GM21381 (cell line): ENCODE data around the gene TFCP2L1.

Experiments used
- ATAC-seq: cut with Tn5 transposase; IDR thresholded peaks from one replicate; pipeline ENCODE4 v1.9.1; 2021; ENCODE audit warnings: mild to moderate bottlenecking, moderate library complexity; ENCODE audit not compliant: unreplicated experiment

Gene TFCP2L1

GRCh38 chr2:121243821-121244460, 41.1 kb downstream of the TFCP2L1 start:
- ATAC-seq: no peak

GRCh38 chr2:121242976-121243375, 42.0 kb downstream of the TFCP2L1 start:
- ATAC-seq: no peak

DNA sequence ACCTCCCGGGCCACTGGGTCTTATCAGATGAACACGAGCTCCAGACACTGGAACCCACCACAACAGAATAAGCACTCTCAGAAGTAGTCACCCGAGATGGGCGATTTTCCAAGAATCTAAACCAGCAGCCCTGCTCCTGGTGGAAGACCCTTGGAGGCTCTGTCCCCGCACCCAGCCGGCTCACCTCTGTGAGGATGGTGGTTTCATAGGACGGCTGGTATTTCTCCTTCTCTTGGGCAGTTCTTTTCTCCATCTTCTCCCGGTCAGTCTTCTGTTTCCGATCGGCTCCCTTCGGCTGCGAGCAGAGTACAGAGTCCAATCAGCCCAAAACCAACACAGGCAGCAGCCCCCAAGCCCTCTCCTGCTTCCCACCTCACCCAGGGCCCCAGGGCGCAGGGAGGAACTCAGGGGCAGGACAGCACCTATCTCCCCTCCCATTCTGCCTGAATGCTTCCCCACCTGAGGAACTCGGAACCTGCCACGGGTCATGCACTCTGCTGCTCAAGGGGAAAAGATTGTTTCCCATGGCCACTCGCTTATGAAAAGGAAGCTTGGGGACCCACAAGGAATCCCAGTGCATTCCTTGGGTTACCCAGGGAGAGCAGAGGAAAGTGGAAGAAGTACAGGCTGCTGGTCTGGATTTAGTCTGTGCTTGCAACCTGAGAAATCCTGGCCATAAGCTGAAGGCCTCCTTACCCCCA, 42.7 kb downstream of the TFCP2L1 start:
- ATAC-seq: no peak

DNA sequence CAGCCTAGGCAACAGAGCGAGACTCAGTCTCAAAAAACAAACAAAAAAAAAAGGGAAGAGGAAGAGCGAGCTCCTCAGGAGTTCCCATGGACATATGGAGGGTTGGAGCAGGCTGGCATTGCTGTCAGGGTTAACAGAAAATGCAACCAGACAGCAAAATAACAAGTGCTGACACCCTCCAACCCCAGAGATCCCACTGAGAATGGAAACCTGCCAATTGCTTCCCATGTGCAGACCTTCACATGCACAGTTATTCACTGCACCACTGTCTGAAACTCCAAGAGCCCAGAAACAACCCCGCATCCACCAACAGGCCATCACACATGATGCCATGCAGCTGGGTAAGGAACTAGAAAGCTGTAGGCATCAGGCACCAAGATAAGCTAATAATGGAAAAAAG, 43.5 kb downstream of the TFCP2L1 start:
- ATAC-seq: no peak

DNA sequence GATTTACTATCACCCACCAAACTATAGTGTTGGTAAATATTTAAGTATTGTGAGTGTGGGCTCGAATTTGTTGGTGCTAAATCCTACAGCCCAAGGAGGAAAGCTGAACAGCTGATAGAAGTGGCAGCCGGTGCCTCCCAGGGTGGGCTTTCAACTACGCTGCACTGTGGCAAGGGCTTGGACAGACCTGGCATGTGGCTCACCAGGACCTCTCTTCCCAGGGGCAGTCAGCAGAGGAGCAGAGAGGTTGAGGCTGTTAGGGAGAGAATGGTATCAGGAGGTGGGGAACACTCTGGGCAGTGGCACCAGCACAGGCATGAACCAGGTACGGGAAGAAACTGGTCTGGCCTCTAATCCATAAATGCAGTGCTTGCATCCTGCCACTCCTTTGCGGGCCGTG, 44.6 kb downstream of the TFCP2L1 start:
- no peak for ATAC-seq

DNA sequence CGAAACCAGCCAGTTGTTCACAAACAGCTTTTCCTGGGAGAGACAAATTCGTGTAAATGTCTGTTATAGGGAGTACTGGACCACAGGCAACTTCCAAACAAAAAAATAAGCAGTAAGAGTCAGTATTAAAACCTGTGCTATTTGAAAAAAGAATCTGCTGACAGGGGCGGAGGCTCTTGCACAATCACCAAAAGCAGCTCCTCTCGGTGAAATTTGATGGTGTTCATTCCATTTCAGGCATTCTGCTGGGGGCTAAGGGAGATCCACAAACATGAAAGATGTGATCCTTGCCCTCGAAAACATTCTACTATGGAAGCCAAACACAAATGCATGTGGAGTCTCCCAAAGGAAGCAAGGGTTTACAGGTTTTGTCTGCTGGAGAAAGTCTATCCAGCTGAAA, 45.0 kb downstream of the TFCP2L1 start:
- no peak for ATAC-seq

DNA sequence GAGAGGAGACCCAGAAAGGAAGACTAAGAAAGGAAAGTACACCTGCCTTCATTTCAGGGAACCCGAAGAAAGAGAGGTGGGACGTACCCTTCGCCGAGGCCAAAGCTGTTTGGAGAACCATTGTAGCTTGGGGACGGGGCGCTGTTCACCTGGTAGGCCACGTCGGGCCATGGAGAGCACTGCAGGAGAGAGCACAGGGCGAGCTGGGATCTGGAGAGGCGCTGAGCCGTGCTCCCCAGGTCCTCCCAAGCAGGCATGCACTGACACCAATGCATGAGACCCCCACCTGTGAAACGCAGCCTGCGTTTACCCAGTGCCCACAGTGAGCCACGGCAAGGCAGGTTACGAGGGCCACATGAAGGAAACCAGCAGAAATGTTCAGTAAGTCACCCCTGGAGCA, 45.5 kb downstream of the TFCP2L1 start:
- ATAC-seq: no peak

- ATAC-seq: no peak
Observed at GRCh38 chr2:121238828-121239227, 46.2 kb downstream of the TFCP2L1 start.

- no peak for ATAC-seq
Observed at GRCh38 chr2:121237980-121238665, 46.9 kb downstream of the TFCP2L1 start.

- ATAC-seq: no peak
Observed at GRCh38 chr2:121237336-121237979, 47.5 kb downstream of the TFCP2L1 start.

GRCh38 chr2:121236650-121237180, 48.3 kb downstream of the TFCP2L1 start:
- ATAC-seq: no peak

DNA sequence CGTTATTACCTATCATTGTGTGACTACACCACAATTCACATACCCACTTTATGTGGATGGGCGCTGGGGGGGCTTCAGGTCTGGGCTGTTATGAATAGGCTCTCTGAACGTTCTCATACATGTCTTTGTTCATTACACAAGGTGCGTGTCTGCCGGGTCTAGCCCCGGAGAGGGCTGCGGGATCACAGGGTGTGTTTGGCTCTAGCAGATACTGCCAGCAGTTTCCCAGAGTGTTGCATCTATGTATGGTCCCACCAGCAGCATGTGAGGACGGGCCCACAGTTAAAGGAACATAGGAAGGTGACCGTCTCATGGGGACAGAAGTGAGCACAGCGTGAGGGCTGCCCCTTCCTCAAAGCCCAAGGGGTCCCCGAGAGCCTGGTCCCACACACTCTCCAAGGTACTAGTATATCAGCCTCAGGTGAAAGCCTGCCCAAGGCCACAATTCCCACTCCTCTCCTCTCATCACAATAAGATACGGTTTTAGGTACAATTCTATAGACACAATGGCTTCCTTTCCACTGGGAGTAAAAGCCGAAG, 48.8 kb downstream of the TFCP2L1 start:
- no peak for ATAC-seq

DNA sequence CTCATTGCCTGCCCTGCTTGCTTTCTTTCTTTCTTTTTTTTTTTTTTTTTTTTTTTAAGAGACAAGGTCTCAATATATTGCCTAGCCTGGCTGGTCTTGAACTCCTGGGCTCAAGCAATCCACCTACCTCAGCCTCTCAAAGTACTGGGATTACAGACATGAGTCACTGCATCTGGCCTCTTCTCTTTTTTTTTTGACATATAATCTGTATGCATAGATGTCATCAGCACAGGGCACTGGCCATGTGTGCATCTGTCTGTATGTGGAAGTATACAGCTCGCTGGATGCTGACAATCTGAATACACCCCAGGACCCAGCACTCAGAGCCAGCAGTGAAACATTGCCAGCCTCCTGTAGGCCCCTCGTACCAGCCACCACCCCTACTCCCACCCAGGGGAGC, 49.5 kb downstream of the TFCP2L1 start:
- no peak for ATAC-seq

DNA sequence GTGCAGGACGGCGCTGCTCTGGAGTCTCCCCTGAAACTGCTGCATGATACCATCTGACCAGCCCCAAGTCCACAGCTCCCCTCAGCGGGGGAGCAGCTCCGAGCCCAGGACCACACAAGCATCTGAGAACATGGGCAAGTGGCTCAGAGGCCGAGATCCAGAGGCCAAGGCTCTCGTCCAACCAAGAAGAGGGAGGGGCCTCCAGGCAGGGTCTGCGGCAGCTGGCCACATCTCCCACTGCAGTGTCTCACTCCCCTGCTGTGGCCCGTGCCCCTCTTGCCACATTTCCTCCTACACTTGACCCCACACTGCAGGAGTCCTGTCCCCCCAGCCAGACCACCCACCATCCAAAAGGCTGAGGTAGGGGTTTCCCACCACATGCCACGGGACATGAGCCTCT, 50.2 kb downstream of the TFCP2L1 start:
- ATAC-seq: no peak

GRCh38 chr2:121234144-121234543, 50.9 kb downstream of the TFCP2L1 start:
- ATAC-seq: no peak

GRCh38 chr2:121233486-121234110, 51.4 kb downstream of the TFCP2L1 start:
- ATAC-seq: no peak

GRCh38 chr2:121232626-121233265, 52.3 kb downstream of the TFCP2L1 start:
- no peak for ATAC-seq

GRCh38 chr2:121231385-121232000, 53.5 kb downstream of the TFCP2L1 start:
- no peak for ATAC-seq

- no peak for ATAC-seq
Observed at GRCh38 chr2:121228521-121228920, 56.5 kb downstream of the TFCP2L1 start.
